K562 (cell line): ENCODE measurements around the gene ANKRD6. TPM values are rescaled to one million over a fixed set of nuclear protein-coding genes. Genes with fewer than 3 reads are reported as not detected.

Source experiments
- ATAC-seq: fragments of 200-7000 bp; cut with Tn5 transposase; 3 replicates; pipeline ENCODE4 v1.9.1; 2020; ENCODE audit warnings: moderate library complexity
- BruUV-seq: library from RNA; stranded (reverse); fragments of 400-500 nt; replicated peaks from 2 replicates; lab custom pipeline; 2021; lab: Mats Ljungman, UMichigan
- CTCF ChIA-PET: fragments of 300-600 bp; formaldehyde crosslinking; extraction: SDS; loops from one replicate; lab custom pipeline; 2021; ENCODE audit warnings: low intra/inter-chr PET ratio; lab: Yijun Ruan, JAX
- POLR2A ChIA-PET: fragments of 300-600, 350-650 bp; sonication (Branson Sonifier 250); formaldehyde crosslinking; extraction: SDS; loops from one replicate; lab custom pipeline; 2021; ENCODE audit warnings: antibody characterized with exemption, inconsistent platforms; lab: Yijun Ruan, JAX
- DNase-seq, 4 experiments: peaks; one replicate each; pipeline versions ENCODE4 v3.0.0 to v3.0.0-alpha.2; 2011 to 2018; ENCODE audit warnings: low spot score in 3 of 4, mixed read lengths in 3 of 4; ENCODE audit errors: extremely low read depth in 1 of 4
- FAIRE-seq: peaks from 2 replicates; lab custom pipeline; 2011; peaks lifted over from hg19 to GRCh38; lab: Jason Lieb, UNC
- H2AFZ ChIP-seq: 2 replicates; pipeline ENCODE4 v1.6.0; 2011; ENCODE audit warnings: low read depth, low read length, control low read depth, inconsistent platforms
- H3K27ac ChIP-seq: fragments of 200-600 bp; 3 replicates; pipeline ENCODE4 v1.8.0; 2011; ENCODE audit warnings: low read depth, mild to moderate bottlenecking, control low read depth, inconsistent platforms, low read length, moderate library complexity, mixed read lengths; ENCODE audit errors: extremely low read depth
- H3K27me3 ChIP-seq, 2 experiments: fragments of 300-600 bp in 1 of 2; 2 replicates in 1 of 2; 3 replicates in 1 of 2; pipeline versions ENCODE4 v1.6.0 to v1.8.0; 2011; ENCODE audit warnings: inconsistent platforms in 2 of 2, low read length in 2 of 2, mild to moderate bottlenecking in 1 of 2, mixed read lengths in 1 of 2, moderate library complexity in 1 of 2; ENCODE audit not compliant: control insufficient read depth in 2 of 2, insufficient read depth in 2 of 2
- H3K36me3 ChIP-seq: fragments of 300-600 bp; 3 replicates; pipeline ENCODE4 v1.8.0; 2011; ENCODE audit warnings: mild to moderate bottlenecking, low read length, inconsistent platforms; ENCODE audit not compliant: control insufficient read depth, insufficient read depth
- H3K4me1 ChIP-seq, 2 experiments: fragments of 200-600 bp in 1 of 2; replicated peaks in 1 of 2; 2 replicates in 1 of 2; 3 replicates in 1 of 2; pipeline versions ENCODE4 v1.5.1 to v1.8.0; 2011; ENCODE audit warnings: inconsistent platforms in 2 of 2, low read length in 2 of 2, mild to moderate bottlenecking in 1 of 2, mixed read lengths in 1 of 2, moderate library complexity in 1 of 2; ENCODE audit not compliant: control insufficient read depth in 2 of 2, insufficient read depth in 2 of 2
- H3K4me2 ChIP-seq: 2 replicates; pipeline ENCODE4 v1.6.1; 2011; ENCODE audit warnings: low read length, control low read depth, inconsistent platforms, mixed read lengths; ENCODE audit not compliant: insufficient read depth
- H3K4me3 ChIP-seq: fragments of 200-600 bp; sonication (generic), shearing (Covaris generic); 2 replicates; pipeline ENCODE4 v1.5.1; 2016; ENCODE audit warnings: control low read depth, inconsistent platforms
- H3K79me2 ChIP-seq: fragments of 200-600 bp; 3 replicates; pipeline ENCODE4 v1.8.0; 2011; ENCODE audit warnings: low read length, inconsistent platforms; ENCODE audit not compliant: control insufficient read depth, insufficient read depth
- H3K9ac ChIP-seq, 2 experiments: 2 replicates each; pipeline versions ENCODE4 v1.6.0 to v1.6.1; 2011; ENCODE audit warnings: low read depth in 2 of 2, low read length in 2 of 2, control low read depth in 1 of 2, inconsistent platforms in 1 of 2, mild to moderate bottlenecking in 1 of 2, mixed read lengths in 1 of 2; ENCODE audit not compliant: insufficient read depth in 1 of 2
- H3K9me1 ChIP-seq: one replicate; pipeline ENCODE4 v1.6.0; 2011; ENCODE audit warnings: inconsistent platforms, mild to moderate bottlenecking, low read length, moderate library complexity; ENCODE audit not compliant: control insufficient read depth, insufficient read depth
- H3K9me3 ChIP-seq: replicated peaks from 2 replicates; pipeline ENCODE4 v1.5.1; 2011; ENCODE audit warnings: low read depth, low read length, inconsistent platforms; ENCODE audit not compliant: control insufficient read depth, insufficient read depth
- H4K20me1 ChIP-seq: replicated peaks from 2 replicates; pipeline ENCODE4 v1.6.1; 2011; ENCODE audit warnings: low read length, inconsistent platforms, mixed read lengths; ENCODE audit not compliant: control insufficient read depth, insufficient read depth
- ARID1B ChIP-seq: fragments of 450-650 bp; IDR thresholded peaks from 2 replicates; pipeline ENCODE4 v1.6.1; 2016; ENCODE audit warnings: antibody characterized with exemption, mild to moderate bottlenecking, inconsistent platforms
- BRD9 ChIP-seq: fragments of 450-650 bp; IDR thresholded peaks from 2 replicates; pipeline ENCODE4 v1.6.1; 2018; ENCODE audit warnings: low read depth; ENCODE audit not compliant: partially characterized antibody
- CBFB ChIP-seq: sonication (generic); formaldehyde crosslinking; IDR thresholded peaks from 2 replicates; pipeline ENCODE4 v1.4.0; 2020; ENCODE audit warnings: mild to moderate bottlenecking, missing genetic modification reagents
- HCFC1 ChIP-seq: IDR thresholded peaks from 2 replicates; pipeline ENCODE4 v1.6.1; 2012; ENCODE audit warnings: low read depth, low read length, improper control_type of control experiment
- ILK ChIP-seq: fragments of 450-650 bp; IDR thresholded peaks from 2 replicates; pipeline ENCODE4 v1.6.1; 2016; ENCODE audit warnings: missing genetic modification characterization, low read depth, mild to moderate bottlenecking, missing compliant biosample characterization, moderate library complexity, borderline replicate concordance
- MBD1 ChIP-seq: fragments of 250-450 bp; sonication (Bioruptor Pico); IDR thresholded peaks from 2 replicates; pipeline ENCODE4 v1.8.0; 2022; ENCODE audit warnings: inconsistent platforms
- MXI1 ChIP-seq: IDR thresholded peaks from 2 replicates; pipeline ENCODE4 v1.6.1; 2011; ENCODE audit warnings: low read depth, mild to moderate bottlenecking, improper control_type of control experiment, low read length
- PHTF2 ChIP-seq: fragments of 250-450 bp; sonication (Bioruptor Pico); IDR thresholded peaks from 2 replicates; pipeline ENCODE4 v1.5.0; 2021; ENCODE audit warnings: mild to moderate bottlenecking
- SRSF9 ChIP-seq: fragments of 200-400 bp; formaldehyde crosslinking; IDR thresholded peaks from 2 replicates; pipeline ENCODE4 v1.6.1; 2017; ENCODE audit warnings: low read depth, low read length, borderline replicate concordance
- TBL1XR1 ChIP-seq, 2 experiments: IDR thresholded peaks; 2 replicates each; pipeline ENCODE4 v1.6.1; 2012; ENCODE audit warnings: improper control_type of control experiment in 2 of 2, low read length in 2 of 2, mild to moderate bottlenecking in 1 of 2
- THRA ChIP-seq: fragments of 450-650 bp; IDR thresholded peaks from 2 replicates; pipeline ENCODE4 v1.6.1; 2017; ENCODE audit warnings: mild to moderate bottlenecking, moderate library complexity
- WGBS: fragments of 100-300 bp; shearing (Covaris generic); methylation state at CpG from one replicate; pipeline ENCODE4 v1.1.6; 2016; ENCODE audit warnings: low coverage, mixed read lengths; ENCODE audit not compliant: insufficient coverage; ENCODE audit errors: missing lambda C conversion rate; 5-methylcytosine and 5-hydroxymethylcytosine counted together
- in situ Hi-C: fragments of 300-500 bp; cut with MboI; formaldehyde crosslinking; loops from 4 replicates; pipeline ENCODE4 v1.15.0; 2018; ENCODE audit warnings: inconsistent platforms, mixed read lengths
- intact Hi-C: fragments of 100-400 bp; cut with micrococcal nuclease; formaldehyde crosslinking; loops from 2 replicates; pipeline ENCODE4 v1.14.2; 2022
- polyA plus RNA-seq, 8 experiments: library from polyadenylated mRNA; depleted of rRNA in 4 of 8; stranded (reverse) in 5 of 8; unstranded in 3 of 8; fragments of >200 nt; fragmentation: Nextera tagmentation in 2 of 8; fragmentation: Illumina TruSeq in 1 of 8; extraction: Ambion mirVana in 2 of 8; extraction: Trizol in 1 of 8; gene quantifications; 2 replicates each; pipeline versions ENCODE4 v1.2.1 to v1.2.3, GENCODE V29; 2011 to 2014; ENCODE audit warnings: inconsistent platforms in 1 of 8, missing spikeins in 1 of 8
- total RNA-seq, 7 experiments: library from RNA; depleted of rRNA in 6 of 7; stranded (reverse); fragments of >200 nt in 6 of 7; fragmentation: Illumina TruSeq in 2 of 7; extraction: Trizol in 2 of 7; gene quantifications; 2 replicates each; pipeline versions ENCODE4 v1.2.1 to v1.2.3, GENCODE V29; 2011 to 2021; ENCODE audit warnings: low replicate concordance in 1 of 7

The ANKRD6 gene
- total and polyA plus RNA-seq, 9 of the 15 experiments (the other 6 are each of a cell fraction or from before 2014, with no cell fraction given), result 0.04 to 0.22 (median 0.08) TPM; not detected in 4

GRCh38 chr6:89434954-89435353 lies 2.0 kb downstream of the ANKRD6 start:
- H3K36me3 ChIP-seq, result no peaks in the 10 kb centered on the region
- TF ChIP-seq ILK (tag), result no peak
- no peak for TF ChIP-seq PHTF2 (CRISPR knock-in tag)
- no peak for TF ChIP-seq SRSF9
- no peak for TF ChIP-seq THRA
- TF ChIP-seq MBD1 (CRISPR knock-in tag), result no peak
- no peak for TF ChIP-seq TBL1XR1 (IDR thresholded peaks at IDR 0.05; ENCODE audit: low read length in 2 of 2)
- no peak for TF ChIP-seq ARID1B
- no peak for TF ChIP-seq HCFC1
- no peak for TF ChIP-seq BRD9
- TF ChIP-seq MXI1, result no peak
- TF ChIP-seq CBFB (CRISPR knock-in tag), result no peak
- 10% methylated on average over 4 of the region's 4 CpGs for WGBS
- no peak overlapping the region for H3K4me3 ChIP-seq
- in situ Hi-C loops, result loop anchor here (5.0 kb wide), 1 partner anchor 177 kb away; no protein-coding TSS in a partner anchor
- intact Hi-C loops, result loop anchor here (5.0 kb wide), 2 partner anchors 123 to 162 kb away; no protein-coding TSS in a partner anchor
- H3K9ac ChIP-seq, result no peak overlapping the region
- peaks cover 19 to 30% of the 10 kb centered on the region in 2 experiments for H3K27me3 ChIP-seq
- 0 out of 2 replicates have a peak, but pooled peaks cover 8% of the 10 kb centered on the region for H4K20me1 ChIP-seq
- H3K4me1 ChIP-seq, result peaks cover 5 to 13% of the 10 kb centered on the region in 2 experiments; a peak in 3 of 5 replicates
- POLR2A ChIA-PET, result no interaction called here
- no peak for FAIRE-seq
- H3K9me3 ChIP-seq, result no peaks in the 10 kb centered on the region
- no peak overlapping the region for H3K27ac ChIP-seq
- no peaks in the 10 kb centered on the region for H3K9me1 ChIP-seq
- CTCF ChIA-PET, result no interaction called here
- no TSS peak for BruUV-seq
- ATAC-seq, result no peak
- DNase-seq, result no peak
- H2AFZ ChIP-seq, result no peak overlapping the region
- no peaks in the 10 kb centered on the region for H3K79me2 ChIP-seq
- no peak overlapping the region for H3K4me2 ChIP-seq
